Effector memory CD8-positive, alpha-beta T cell (primary cell): ENCODE measurements around the gene MAGI3.
"Not testable (repeated sequence)": the region's sequence is repeated elsewhere in the genome, so short reads cannot be mapped to it uniquely, and the experiment has no call there.

Experiments
- ATAC-seq: fragments of 150-1000 bp; cut with Tn5 transposase; replicated peaks from 2 replicates; pipeline ENCODE4 v1.10.0; 2021; ENCODE audit warnings: mild to moderate bottlenecking, moderate library complexity
- DNase-seq, 3 experiments: peaks; one replicate each; pipeline ENCODE4 v3.0.0; 2021
- H3K27ac Mint-ChIP-seq, 2 donors: one replicate each; pipeline ENCODE4 v1.8.0; 2022; ENCODE audit warnings: mild to moderate bottlenecking in 2 of 2, mixed read lengths in 2 of 2, moderate library complexity in 2 of 2
- H3K27me3 Mint-ChIP-seq, 2 donors: one replicate each; pipeline ENCODE4 v1.8.0; 2022; ENCODE audit warnings: mixed read lengths in 2 of 2
- H3K36me3 Mint-ChIP-seq: one replicate; pipeline ENCODE4 v1.8.0; 2022; ENCODE audit warnings: mild to moderate bottlenecking, moderate library complexity, mixed read lengths; ENCODE audit not compliant: insufficient read depth
- H3K4me1 Mint-ChIP-seq, 2 donors: one replicate each; pipeline ENCODE4 v1.8.0; 2022; ENCODE audit warnings: low read depth in 2 of 2, mixed read lengths in 2 of 2
- H3K4me3 Mint-ChIP-seq, 2 donors: one replicate each; pipeline ENCODE4 v1.8.0; 2022; ENCODE audit warnings: mild to moderate bottlenecking in 2 of 2, mixed read lengths in 2 of 2, moderate library complexity in 2 of 2
- H3K9me3 Mint-ChIP-seq, 2 donors: one replicate each; pipeline ENCODE4 v1.8.0; 2022; ENCODE audit warnings: mixed read lengths in 2 of 2

The MAGI3 gene

GRCh38 chr1:113479713-113480676 lies 89.7 kb downstream of the MAGI3 start:
- Mint-ChIP-seq H3K36me3 (no peaks in the 10 kb centered on the region), H3K27me3 (peaks cover 0 to 15% of the 10 kb centered on the region in 2 donors), H3K27ac (no peak overlapping the region), H3K4me1 (no peaks in the 10 kb centered on the region), H3K9me3 (peaks cover 9 to 38% of the 10 kb centered on the region in 2 donors), H3K4me3 (no peak overlapping the region)
- DNase-seq (no peak), ATAC-seq (no peak)

GRCh38 chr1:113485131-113485530 lies 94.8 kb downstream of the MAGI3 start:
- H3K4me1 Mint-ChIP-seq, ATAC-seq, H3K36me3 Mint-ChIP-seq, DNase-seq, H3K27ac Mint-ChIP-seq, H3K9me3 Mint-ChIP-seq, H3K4me3 Mint-ChIP-seq: not testable (repeated sequence)
- H3K27me3 Mint-ChIP-seq, result peaks cover 0 to 16% of the 10 kb centered on the region in 2 donors

- Mint-ChIP-seq H3K27me3 (peaks cover 1 to 24% of the 10 kb centered on the region in 2 donors), H3K4me1 (no peaks in the 10 kb centered on the region), H3K36me3 (no peaks in the 10 kb centered on the region), H3K27ac (no peak overlapping the region), H3K9me3 (peaks cover 7 to 31% of the 10 kb centered on the region in 2 donors), H3K4me3 (no peak overlapping the region)
- no peak for DNase-seq
- no peak for ATAC-seq
Observed at GRCh38 chr1:113488576-113489177, 98.4 kb downstream of the MAGI3 start.

- Mint-ChIP-seq H3K9me3 (peaks cover 11 to 37% of the 10 kb centered on the region in 2 donors), H3K4me1 (no peaks in the 10 kb centered on the region), H3K27ac (no peak overlapping the region), H3K4me3 (no peak overlapping the region), H3K27me3 (peaks cover 8 to 18% of the 10 kb centered on the region in 2 donors), H3K36me3 (no peaks in the 10 kb centered on the region)
- DNase-seq, result no peak
- no peak for ATAC-seq
Observed at GRCh38 chr1:113490384-113490783, 100.1 kb downstream of the MAGI3 start.

GRCh38 chr1:113493533-113493932 lies 103.2 kb downstream of the MAGI3 start:
- H3K4me1 Mint-ChIP-seq, result no peaks in the 10 kb centered on the region
- ATAC-seq (no peak), DNase-seq (no peak)
- H3K27ac Mint-ChIP-seq, result no peak overlapping the region
- peaks cover 8% of the 10 kb centered on the region in 2 donors for H3K27me3 Mint-ChIP-seq
- no peaks in the 10 kb centered on the region for H3K36me3 Mint-ChIP-seq
- peaks cover 11 to 37% of the 10 kb centered on the region in 2 donors for H3K9me3 Mint-ChIP-seq
- no peak overlapping the region for H3K4me3 Mint-ChIP-seq

GRCh38 chr1:113505357-113505756 lies 115.0 kb downstream of the MAGI3 start:
- peaks cover 0 to under 1% of the 10 kb centered on the region in 2 donors for H3K9me3 Mint-ChIP-seq
- ATAC-seq, result no peak
- DNase-seq, result no peak
- H3K27me3 Mint-ChIP-seq, result no peaks in the 10 kb centered on the region
- no peaks in the 10 kb centered on the region for H3K36me3 Mint-ChIP-seq
- no peaks in the 10 kb centered on the region for H3K4me1 Mint-ChIP-seq
- no peak overlapping the region for H3K27ac Mint-ChIP-seq
- H3K4me3 Mint-ChIP-seq, result no peak overlapping the region

GRCh38 chr1:113507552-113508214 lies 117.4 kb downstream of the MAGI3 start:
- Mint-ChIP-seq H3K4me1 (no peaks in the 10 kb centered on the region), H3K4me3 (no peak overlapping the region), H3K27ac (no peak overlapping the region), H3K9me3 (peaks cover 0 to 8% of the 10 kb centered on the region in 2 donors), H3K27me3 (peaks cover 0 to 7% of the 10 kb centered on the region in 2 donors), H3K36me3 (no peaks in the 10 kb centered on the region)
- DNase-seq (no peak), ATAC-seq (no peak)

GRCh38 chr1:113508364-113509164 lies 118.2 kb downstream of the MAGI3 start:
- ATAC-seq, result no peak
- H3K27ac Mint-ChIP-seq, result no peak overlapping the region
- peaks cover 0 to 7% of the 10 kb centered on the region in 2 donors for H3K27me3 Mint-ChIP-seq
- no peak overlapping the region for H3K4me3 Mint-ChIP-seq
- peaks cover 0 to 8% of the 10 kb centered on the region in 2 donors for H3K9me3 Mint-ChIP-seq
- H3K4me1 Mint-ChIP-seq, result no peaks in the 10 kb centered on the region
- H3K36me3 Mint-ChIP-seq, result no peaks in the 10 kb centered on the region
- no peak for DNase-seq

- not testable (repeated sequence) for DNase-seq, H3K4me3 Mint-ChIP-seq, H3K36me3 Mint-ChIP-seq, H3K4me1 Mint-ChIP-seq, H3K27ac Mint-ChIP-seq, H3K9me3 Mint-ChIP-seq, H3K27me3 Mint-ChIP-seq, ATAC-seq
Observed at GRCh38 chr1:113509766-113510165, 119.5 kb downstream of the MAGI3 start.

- Mint-ChIP-seq H3K27ac (no peak overlapping the region), H3K9me3 (peaks cover 0 to 8% of the 10 kb centered on the region in 2 donors), H3K27me3 (peaks cover 0 to 7% of the 10 kb centered on the region in 2 donors), H3K36me3 (no peaks in the 10 kb centered on the region), H3K4me1 (no peaks in the 10 kb centered on the region), H3K4me3 (no peak overlapping the region)
- DNase-seq (no peak), ATAC-seq (no peak)
Observed at GRCh38 chr1:113511269-113511668, 121.0 kb downstream of the MAGI3 start.

GRCh38 chr1:113515498-113515897 lies 125.2 kb downstream of the MAGI3 start:
- peaks cover 0 to 7% of the 10 kb centered on the region in 2 donors for H3K27me3 Mint-ChIP-seq
- H3K4me3 Mint-ChIP-seq, result no peak overlapping the region
- peaks cover 0 to 6% of the 10 kb centered on the region in 2 donors for H3K9me3 Mint-ChIP-seq
- H3K27ac Mint-ChIP-seq, result no peak overlapping the region
- H3K4me1 Mint-ChIP-seq, result no peaks in the 10 kb centered on the region
- no peaks in the 10 kb centered on the region for H3K36me3 Mint-ChIP-seq
- DNase-seq, result no peak
- ATAC-seq, result no peak

- Mint-ChIP-seq H3K27me3 (peaks cover 0 to 4% of the 10 kb centered on the region in 2 donors), H3K27ac (no peak overlapping the region), H3K36me3 (no peaks in the 10 kb centered on the region), H3K4me3 (no peak overlapping the region), H3K4me1 (no peaks in the 10 kb centered on the region), H3K9me3 (no peaks in the 10 kb centered on the region)
- ATAC-seq (no peak), DNase-seq (no peak)
Observed at GRCh38 chr1:113517346-113517745, 127.0 kb downstream of the MAGI3 start.

- H3K9me3 Mint-ChIP-seq, result peaks cover 0 to 2% of the 10 kb centered on the region in 2 donors
- no peaks in the 10 kb centered on the region for H3K4me1 Mint-ChIP-seq
- ATAC-seq, result no peak
- no peaks in the 10 kb centered on the region for H3K36me3 Mint-ChIP-seq
- no peak overlapping the region for H3K4me3 Mint-ChIP-seq
- peaks cover 5 to 8% of the 10 kb centered on the region in 2 donors for H3K27me3 Mint-ChIP-seq
- H3K27ac Mint-ChIP-seq, result no peak overlapping the region
- no peak for DNase-seq
Observed at GRCh38 chr1:113517983-113518382, 127.7 kb downstream of the MAGI3 start.
